Keratinocyte (primary cell): Measurements from ENCODE around the gene BOD1.

ENCODE experiments used
- CTCF ChIP-seq, 3 experiments: IDR thresholded peaks in 1 of 3; conservative IDR thresholded peaks in 1 of 3; optimal IDR thresholded peaks in 1 of 3; 2 replicates in 2 of 3; 3 replicates in 1 of 3; pipeline versions ENCODE3 to v1.5.1; 2011; ENCODE audit warnings: low read length in 3 of 3, mild to moderate bottlenecking in 3 of 3, moderate library complexity in 2 of 3, control low read depth in 1 of 3, inconsistent platforms in 1 of 3; ENCODE audit not compliant: insufficient read depth in 2 of 3; ENCODE audit errors: extremely low read depth in 1 of 3
- EZH2 ChIP-seq: IDR thresholded peaks from one replicate; pipeline ENCODE4 v1.6.1; 2012; ENCODE audit warnings: inconsistent platforms, mild to moderate bottlenecking, low read length, moderate library complexity

GRCh38 chr5:173614591-173614990 is 1.9 kb downstream of the BOD1 start:
- TF ChIP-seq CTCF (optimal IDR thresholded peaks at IDR 0.05 in 1 of 3, IDR thresholded peaks at IDR 0.05 in 1 of 3, conservative IDR thresholded peaks at IDR 0.05 in 1 of 3; ENCODE audit: extremely low read depth in 1 of 3, insufficient read depth in 2 of 3, low read length in 3 of 3), result no peak
- TF ChIP-seq EZH2, result no peak
